Endothelial cell of umbilical vein (primary cell): ENCODE results near the gene ALOX5. TPM values are rescaled to one million over a fixed set of nuclear protein-coding genes. Genes with fewer than 3 reads are reported as not detected.

Experiments used
- BruUV-seq: library from RNA; stranded (reverse); fragments of 400-500 nt; replicated peaks from 2 replicates; lab custom pipeline; 2021; lab: Mats Ljungman, UMichigan
- CTCF ChIA-PET: fragments of 300-600, 350-600 bp; sonication (Branson Sonifier 250); formaldehyde crosslinking; loops from one replicate; lab custom pipeline; 2021; ENCODE audit warnings: antibody characterized with exemption, inconsistent platforms; lab: Charles Lee
- POLR2A ChIA-PET: fragments of 300-600, 350-600 bp; sonication (Branson Sonifier 250); formaldehyde crosslinking; loops from one replicate; lab custom pipeline; 2021; ENCODE audit warnings: antibody characterized with exemption, inconsistent platforms; lab: Charles Lee
- DNase-seq: peaks from one replicate; pipeline ENCODE4 v3.0.0-alpha.2; 2011; ENCODE audit warnings: low read depth, low spot score
- FAIRE-seq: peaks from 2 replicates; lab custom pipeline; 2011; peaks lifted over from hg19 to GRCh38; lab: Jason Lieb, UNC
- H2AFZ ChIP-seq: 2 replicates; pipeline ENCODE4 v1.6.0; 2012; ENCODE audit warnings: low read depth, low read length, control low read depth, inconsistent platforms
- H3K27ac ChIP-seq: 2 replicates; pipeline ENCODE4 v1.5.1; 2011; ENCODE audit warnings: low read depth, mild to moderate bottlenecking, control low read depth, low read length, moderate library complexity; ENCODE audit not compliant: insufficient read depth
- H3K27me3 ChIP-seq, 2 experiments: 2 replicates each; pipeline versions ENCODE4 v1.6.0 to v1.6.1; 2011; ENCODE audit warnings: low read length in 2 of 2, mixed read lengths in 1 of 2; ENCODE audit not compliant: control insufficient read depth in 2 of 2, insufficient read depth in 2 of 2
- H3K36me3 ChIP-seq, 2 experiments: 2 replicates in 1 of 2; 3 replicates in 1 of 2; pipeline ENCODE4 v1.5.1; 2011; ENCODE audit warnings: low read length in 2 of 2, mild to moderate bottlenecking in 1 of 2, moderate library complexity in 1 of 2; ENCODE audit not compliant: control insufficient read depth in 2 of 2, insufficient read depth in 2 of 2; ENCODE audit errors: extremely low read depth in 1 of 2
- H3K4me1 ChIP-seq: 3 replicates; pipeline ENCODE4 v1.5.1; 2011; ENCODE audit warnings: mild to moderate bottlenecking, low read length; ENCODE audit not compliant: control insufficient read depth, insufficient read depth; ENCODE audit errors: extremely low read depth
- H3K4me2 ChIP-seq: 2 replicates; pipeline ENCODE4 v1.6.1; 2011; ENCODE audit warnings: low read length, control low read depth, mixed read lengths; ENCODE audit not compliant: insufficient read depth
- H3K4me3 ChIP-seq, 3 experiments: fragments of 200-600 bp in 1 of 3; sonication (generic), shearing (Covaris generic) in 1 of 3; replicated peaks in 1 of 3; 2 replicates each; pipeline ENCODE4 v1.5.1; 2011 to 2016; ENCODE audit warnings: control low read depth in 3 of 3, low read length in 3 of 3, mild to moderate bottlenecking in 2 of 3, inconsistent platforms in 1 of 3, low read depth in 1 of 3, moderate library complexity in 1 of 3; ENCODE audit not compliant: insufficient read depth in 1 of 3
- H3K79me2 ChIP-seq: 2 replicates; pipeline ENCODE4 v1.6.0; 2012; ENCODE audit warnings: low read length, inconsistent platforms; ENCODE audit not compliant: control insufficient read depth, insufficient read depth
- H3K9ac ChIP-seq: replicated peaks from 2 replicates; pipeline ENCODE3; 2011; ENCODE audit warnings: low read length, control low read depth; ENCODE audit not compliant: insufficient read depth; ENCODE audit errors: extremely low read depth
- H3K9me1 ChIP-seq: replicated peaks from 3 replicates; pipeline ENCODE4 v1.6.0; 2011; ENCODE audit warnings: mild to moderate bottlenecking, low read length; ENCODE audit not compliant: control insufficient read depth, insufficient read depth; ENCODE audit errors: extremely low read depth
- H3K9me3 ChIP-seq: replicated peaks from 2 replicates; pipeline ENCODE4 v1.5.1; 2012; ENCODE audit warnings: low read length, inconsistent platforms; ENCODE audit not compliant: control insufficient read depth, insufficient read depth
- H4K20me1 ChIP-seq: replicated peaks from 2 replicates; pipeline ENCODE3; 2011; ENCODE audit warnings: mild to moderate bottlenecking, low read length; ENCODE audit not compliant: control insufficient read depth, insufficient read depth; ENCODE audit errors: extremely low read depth
- CTCF ChIP-seq, 2 donors: IDR thresholded peaks; 1 replicate in 1 of 2; 2 replicates in 1 of 2; pipeline ENCODE4 v1.5.1; 2011; ENCODE audit warnings: low read length in 2 of 2, mild to moderate bottlenecking in 2 of 2, moderate library complexity in 2 of 2, control low read depth in 1 of 2, inconsistent platforms in 1 of 2, low read depth in 1 of 2; ENCODE audit not compliant: insufficient read depth in 1 of 2; ENCODE audit errors: extremely low read depth in 1 of 2
- EZH2 ChIP-seq: IDR thresholded peaks from 2 replicates; pipeline ENCODE4 v1.6.1; 2012; ENCODE audit warnings: borderline replicate concordance, low read depth, mild to moderate bottlenecking, moderate library complexity, low read length, inconsistent platforms; ENCODE audit not compliant: severe bottlenecking
- FOS ChIP-seq: IDR thresholded peaks from 2 replicates; pipeline ENCODE4 v1.6.1; 2011; ENCODE audit warnings: mild to moderate bottlenecking, low read length, moderate library complexity, borderline replicate concordance; ENCODE audit not compliant: insufficient read depth
- GATA2 ChIP-seq: IDR thresholded peaks from 2 replicates; pipeline ENCODE4 v1.7.0; 2011; ENCODE audit warnings: low read depth, mild to moderate bottlenecking, moderate library complexity, mixed read lengths, low read length; ENCODE audit not compliant: insufficient read length, insufficient read depth
- JUN ChIP-seq: IDR thresholded peaks from 2 replicates; pipeline ENCODE4 v1.6.1; 2011; ENCODE audit warnings: borderline replicate concordance, low read depth; ENCODE audit not compliant: insufficient read length, insufficient read depth
- MAX ChIP-seq: IDR thresholded peaks from 2 replicates; pipeline ENCODE4 v1.6.1; 2011; ENCODE audit not compliant: insufficient read depth, insufficient read length
- MYC ChIP-seq: IDR thresholded peaks from one replicate; pipeline ENCODE4 v1.6.1; 2011; ENCODE audit warnings: mild to moderate bottlenecking, low read depth, low read length
- POLR2A ChIP-seq: IDR thresholded peaks from 2 replicates; pipeline ENCODE4 v1.6.1; 2012; ENCODE audit warnings: low read depth, mild to moderate bottlenecking, control low read depth, low read length
- POLR2AphosphoS5 ChIP-seq: IDR thresholded peaks from 2 replicates; pipeline ENCODE4 v1.6.1; 2012; ENCODE audit warnings: low read depth, mild to moderate bottlenecking, control low read depth, low read length, moderate library complexity; ENCODE audit not compliant: insufficient read depth
- dilution Hi-C: fragments of 300-500 bp; cut with MboI; formaldehyde crosslinking; loops from one replicate; pipeline ENCODE4 v1.15.0; 2019; ENCODE audit warnings: low sequenced_read_pairs; ENCODE audit not compliant: extremely low pct_ligation_motif_present
- intact Hi-C: fragments of 100-400 bp; cut with micrococcal nuclease; formaldehyde crosslinking; loops from one replicate; pipeline ENCODE4 v1.10.0; 2022
- polyA plus RNA-seq, 4 experiments: library from polyadenylated mRNA; depleted of rRNA in 3 of 4; stranded (reverse) in 3 of 4; unstranded in 1 of 4; fragments of >200 nt; gene quantifications; 2 replicates each; pipeline versions ENCODE4 v1.2.1 to v1.2.3, GENCODE V29; 2011 to 2012; ENCODE audit warnings: missing spikeins in 1 of 4
- total RNA-seq: library from RNA; stranded (reverse); gene quantifications from 2 replicates; pipeline ENCODE4 v1.2.3, GENCODE V29; 2021

ALOX5 gene
- total and polyA plus RNA-seq, 2 donors (not counting 3 experiments of a cell fraction or from before 2014, with no cell fraction given): 0.04 TPM; not detected in 1

- FAIRE-seq (no peak), DNase-seq (no peak)
- Histone ChIP-seq H3K27ac (no peak overlapping the region), H3K9me3 (no peaks in the 10 kb centered on the region), H4K20me1 (no peaks in the 10 kb centered on the region), H3K9me1 (no peaks in the 10 kb centered on the region), H3K79me2 (no peaks in the 10 kb centered on the region), H2AFZ (no peak overlapping the region), H3K4me2 (no peak overlapping the region), H3K4me3 (no peak overlapping the region), H3K9ac (no peak overlapping the region), H3K36me3 (no peaks in the 10 kb centered on the region), H3K4me1 (peaks cover 15% of the 10 kb centered on the region), H3K27me3 (no peaks in the 10 kb centered on the region)
- POLR2A ChIA-PET: no interaction called here
- BruUV-seq: no TSS peak
- dilution Hi-C loops (no loop called here), intact Hi-C loops (loop anchor here (5.0 kb wide), 1 partner anchor 620 kb away; no protein-coding TSS in a partner anchor)
- CTCF ChIA-PET: interaction anchor here (0.5 kb wide), 1 partner anchor 21 kb away, joined by 3 read pairs; no protein-coding TSS in a partner anchor
- no peak for TF ChIP-seq FOS
- TF ChIP-seq GATA2: no peak
- no peak for TF ChIP-seq MAX
- TF ChIP-seq POLR2AphosphoS5: no peak
- no peak for TF ChIP-seq JUN
- no peak for TF ChIP-seq MYC
- no peak for TF ChIP-seq EZH2
- no peak for TF ChIP-seq CTCF (IDR thresholded peaks at IDR 0.05; ENCODE audit: extremely low read depth in 1 of 2, insufficient read depth in 1 of 2, low read depth in 1 of 2, low read length in 2 of 2)
- no peak for TF ChIP-seq POLR2A
These were observed 48.3 kb downstream of the ALOX5 start for GRCh38 chr10:45422207-45422865.
